ENCODE results near the gene PCBD1. TPM values are rescaled to one million over a fixed set of nuclear protein-coding genes. Genes with fewer than 3 reads are reported as not detected.

The PCBD1 gene
- polyA plus RNA-seq, 2 of the 4 experiments (the other 2 are of a cell fraction), result 169 to 211 TPM

DNA sequence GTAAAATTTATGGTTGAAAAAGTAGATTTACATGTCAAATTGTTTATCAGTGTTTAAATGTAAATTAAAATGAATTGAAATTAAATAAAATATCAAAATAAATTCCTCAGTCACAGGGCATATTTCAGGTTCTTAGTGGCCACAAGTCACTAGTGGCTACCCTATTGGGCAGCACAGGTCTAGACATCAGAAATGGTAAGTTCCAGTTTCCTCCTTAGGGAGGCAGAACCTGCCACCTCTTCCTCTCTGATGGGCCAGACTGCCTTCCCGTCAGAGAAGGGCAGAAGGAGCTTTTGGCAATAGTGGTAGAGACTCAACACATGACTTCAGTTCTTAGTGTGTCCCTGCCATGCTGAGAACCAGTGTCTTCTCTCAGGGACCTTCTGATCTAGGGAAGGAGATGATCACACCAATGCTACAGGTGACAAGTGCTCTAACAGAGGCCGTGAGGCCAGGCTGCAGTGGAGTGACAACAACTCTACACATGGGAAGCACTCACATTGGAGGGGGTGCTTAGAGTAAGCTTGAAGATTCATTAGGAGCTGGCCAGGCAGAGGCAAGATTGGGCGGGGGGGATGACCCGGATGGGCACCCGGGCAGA is 14.4 kb upstream of the PCBD1 start:
- Histone ChIP-seq H3K9me3 (no peaks in the 10 kb centered on the region), H3K4me1 (0 out of 3 replicates have a peak, but pooled peaks cover 3% of the 10 kb centered on the region), H3K27ac (no peak overlapping the region), H3K4me3 (no peak overlapping the region), H3K4me2 (0 out of 3 replicates have a peak overlapping the region, but pooled peaks have one; percentile 17)
- ATAC-seq, result peak; percentile 63 to 81; a peak in 4 of 6 replicates
- DNase-seq (ENCODE audit: low read depth in 1 of 2, low spot score in 1 of 2), result peak; percentile 25 to 32
- CTCF ChIA-PET, result interaction anchor here (0.6 to 17.2 kb wide), 70 partner anchors 9 to 855 kb away, joined by 3 to 362 read pairs (median 4); partner anchors contain the start of genes PCBD1 and UNC5B
- WGBS (ENCODE audit: missing lambda C conversion rate), result 68% methylated on average over 5 of the region's 5 CpGs
- no peak for FAIRE-seq
- POLR2A ChIA-PET, result no interaction called here
- TF ChIP-seq MAFK (IDR thresholded peaks at IDR 0.05; ENCODE audit: partially characterized antibody) (no peak), BHLHE40 (IDR thresholded peaks at IDR 0.05; ENCODE audit: low read depth, low read length) (no peak), JUN (IDR thresholded peaks at IDR 0.05) (no peak), CHD2 (IDR thresholded peaks at IDR 0.05; ENCODE audit: low read length, partially characterized antibody) (no peak), POLR2A (IDR thresholded peaks at IDR 0.05; ENCODE audit: low read length) (no peak), KDM5A (IDR thresholded peaks at IDR 0.05) (no peak), NFE2L2 (conservative IDR thresholded peaks at IDR 0.05; ENCODE audit: low read length) (no peak), HOXB5 (CRISPR knock-in tag; IDR thresholded peaks at IDR 0.05) (no peak), EHMT2 (IDR thresholded peaks at IDR 0.05; ENCODE audit: low read depth) (no peak)
- TF ChIP-seq, protein P1, sequence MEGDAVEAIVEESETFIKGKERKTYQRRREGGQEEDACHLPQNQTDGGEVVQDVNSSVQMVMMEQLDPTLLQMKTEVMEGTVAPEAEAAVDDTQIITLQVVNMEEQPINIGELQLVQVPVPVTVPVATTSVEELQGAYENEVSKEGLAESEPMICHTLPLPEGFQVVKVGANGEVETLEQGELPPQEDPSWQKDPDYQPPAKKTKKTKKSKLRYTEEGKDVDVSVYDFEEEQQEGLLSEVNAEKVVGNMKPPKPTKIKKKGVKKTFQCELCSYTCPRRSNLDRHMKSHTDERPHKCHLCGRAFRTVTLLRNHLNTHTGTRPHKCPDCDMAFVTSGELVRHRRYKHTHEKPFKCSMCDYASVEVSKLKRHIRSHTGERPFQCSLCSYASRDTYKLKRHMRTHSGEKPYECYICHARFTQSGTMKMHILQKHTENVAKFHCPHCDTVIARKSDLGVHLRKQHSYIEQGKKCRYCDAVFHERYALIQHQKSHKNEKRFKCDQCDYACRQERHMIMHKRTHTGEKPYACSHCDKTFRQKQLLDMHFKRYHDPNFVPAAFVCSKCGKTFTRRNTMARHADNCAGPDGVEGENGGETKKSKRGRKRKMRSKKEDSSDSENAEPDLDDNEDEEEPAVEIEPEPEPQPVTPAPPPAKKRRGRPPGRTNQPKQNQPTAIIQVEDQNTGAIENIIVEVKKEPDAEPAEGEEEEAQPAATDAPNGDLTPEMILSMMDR (IDR thresholded peaks at IDR 0.05), result no peak
- TF ChIP-seq, protein P2, sequence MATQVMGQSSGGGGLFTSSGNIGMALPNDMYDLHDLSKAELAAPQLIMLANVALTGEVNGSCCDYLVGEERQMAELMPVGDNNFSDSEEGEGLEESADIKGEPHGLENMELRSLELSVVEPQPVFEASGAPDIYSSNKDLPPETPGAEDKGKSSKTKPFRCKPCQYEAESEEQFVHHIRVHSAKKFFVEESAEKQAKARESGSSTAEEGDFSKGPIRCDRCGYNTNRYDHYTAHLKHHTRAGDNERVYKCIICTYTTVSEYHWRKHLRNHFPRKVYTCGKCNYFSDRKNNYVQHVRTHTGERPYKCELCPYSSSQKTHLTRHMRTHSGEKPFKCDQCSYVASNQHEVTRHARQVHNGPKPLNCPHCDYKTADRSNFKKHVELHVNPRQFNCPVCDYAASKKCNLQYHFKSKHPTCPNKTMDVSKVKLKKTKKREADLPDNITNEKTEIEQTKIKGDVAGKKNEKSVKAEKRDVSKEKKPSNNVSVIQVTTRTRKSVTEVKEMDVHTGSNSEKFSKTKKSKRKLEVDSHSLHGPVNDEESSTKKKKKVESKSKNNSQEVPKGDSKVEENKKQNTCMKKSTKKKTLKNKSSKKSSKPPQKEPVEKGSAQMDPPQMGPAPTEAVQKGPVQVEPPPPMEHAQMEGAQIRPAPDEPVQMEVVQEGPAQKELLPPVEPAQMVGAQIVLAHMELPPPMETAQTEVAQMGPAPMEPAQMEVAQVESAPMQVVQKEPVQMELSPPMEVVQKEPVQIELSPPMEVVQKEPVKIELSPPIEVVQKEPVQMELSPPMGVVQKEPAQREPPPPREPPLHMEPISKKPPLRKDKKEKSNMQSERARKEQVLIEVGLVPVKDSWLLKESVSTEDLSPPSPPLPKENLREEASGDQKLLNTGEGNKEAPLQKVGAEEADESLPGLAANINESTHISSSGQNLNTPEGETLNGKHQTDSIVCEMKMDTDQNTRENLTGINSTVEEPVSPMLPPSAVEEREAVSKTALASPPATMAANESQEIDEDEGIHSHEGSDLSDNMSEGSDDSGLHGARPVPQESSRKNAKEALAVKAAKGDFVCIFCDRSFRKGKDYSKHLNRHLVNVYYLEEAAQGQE (IDR thresholded peaks at IDR 0.05), result no peak

DNA sequence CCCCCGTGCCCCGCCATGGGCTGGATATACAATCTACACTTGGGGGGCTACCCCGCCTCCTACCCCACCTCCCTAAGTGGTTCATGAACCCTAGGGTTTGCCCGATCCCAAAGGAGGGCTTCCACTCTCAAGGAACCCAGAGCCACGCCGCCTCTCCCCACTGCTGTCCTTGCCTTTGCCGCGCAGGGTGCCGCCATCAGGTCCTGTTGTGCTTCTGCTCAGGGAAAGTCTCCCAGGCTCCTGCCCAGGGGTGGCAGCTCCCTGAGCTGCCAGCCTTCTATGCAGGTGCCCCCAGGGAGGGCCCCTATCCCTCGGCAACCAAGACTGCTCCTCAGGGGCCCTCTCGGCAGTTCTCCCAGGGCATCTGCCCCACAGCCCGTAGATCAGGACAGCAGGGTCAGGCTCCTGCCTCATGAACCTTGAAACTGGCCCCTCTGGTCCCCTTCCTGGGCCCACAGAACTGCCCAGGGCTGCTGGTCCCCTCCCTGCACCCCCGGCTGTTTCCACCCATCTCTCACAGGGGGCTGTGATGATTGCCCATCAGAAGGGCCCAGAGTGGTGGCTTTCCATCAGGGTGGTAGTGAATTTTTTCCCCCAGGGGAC is 13.0 kb upstream of the PCBD1 start:
- Histone ChIP-seq H3K4me2 (no peak overlapping the region), H3K27ac (no peak overlapping the region), H3K4me3 (no peak overlapping the region), H3K9me3 (no peaks in the 10 kb centered on the region), H3K4me1 (0 out of 3 replicates have a peak, but pooled peaks cover 3% of the 10 kb centered on the region)
- FAIRE-seq, result no peak
- POLR2A ChIA-PET, result no interaction called here
- ATAC-seq, result no peak
- CTCF ChIA-PET, result interaction anchor here (1.2 to 17.2 kb wide), 6 partner anchors 13 to 374 kb away, joined by 3 to 362 read pairs (median 18); partner anchors contain the start of gene PCBD1
- WGBS (ENCODE audit: missing lambda C conversion rate), result 53% methylated on average over 7 of the region's 13 CpGs
- TF ChIP-seq CBX8 (IDR thresholded peaks at IDR 0.05), result no peak
- TF ChIP-seq HOXA7 (CRISPR knock-in tag; IDR thresholded peaks at IDR 0.05), result no peak
- TF ChIP-seq, protein P3, sequence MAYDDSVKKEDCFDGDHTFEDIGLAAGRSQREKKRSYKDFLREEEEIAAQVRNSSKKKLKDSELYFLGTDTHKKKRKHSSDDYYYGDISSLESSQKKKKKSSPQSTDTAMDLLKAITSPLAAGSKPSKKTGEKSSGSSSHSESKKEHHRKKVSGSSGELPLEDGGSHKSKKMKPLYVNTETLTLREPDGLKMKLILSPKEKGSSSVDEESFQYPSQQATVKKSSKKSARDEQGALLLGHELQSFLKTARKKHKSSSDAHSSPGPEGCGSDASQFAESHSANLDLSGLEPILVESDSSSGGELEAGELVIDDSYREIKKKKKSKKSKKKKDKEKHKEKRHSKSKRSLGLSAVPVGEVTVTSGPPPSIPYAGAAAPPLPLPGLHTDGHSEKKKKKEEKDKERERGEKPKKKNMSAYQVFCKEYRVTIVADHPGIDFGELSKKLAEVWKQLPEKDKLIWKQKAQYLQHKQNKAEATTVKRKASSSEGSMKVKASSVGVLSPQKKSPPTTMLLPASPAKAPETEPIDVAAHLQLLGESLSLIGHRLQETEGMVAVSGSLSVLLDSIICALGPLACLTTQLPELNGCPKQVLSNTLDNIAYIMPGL (CRISPR knock-in tag; IDR thresholded peaks at IDR 0.05; ENCODE audit: borderline replicate concordance), result no peak
- TF ChIP-seq, protein P4, sequence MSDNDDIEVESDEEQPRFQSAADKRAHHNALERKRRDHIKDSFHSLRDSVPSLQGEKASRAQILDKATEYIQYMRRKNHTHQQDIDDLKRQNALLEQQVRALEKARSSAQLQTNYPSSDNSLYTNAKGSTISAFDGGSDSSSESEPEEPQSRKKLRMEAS (IDR thresholded peaks at IDR 0.05), result no peak
- no peak for TF ChIP-seq FOSL2 (IDR thresholded peaks at IDR 0.05)
- no peak for TF ChIP-seq FOSL2 (CRISPR knock-in tag; IDR thresholded peaks at IDR 0.05)
- TF ChIP-seq RNF2 (IDR thresholded peaks at IDR 0.05; ENCODE audit: borderline replicate concordance, low read depth), result no peak
- no peak for TF ChIP-seq HEYL (CRISPR knock-in tag; IDR thresholded peaks at IDR 0.05)
- TF ChIP-seq, protein P1 (IDR thresholded peaks at IDR 0.05), result no peak
- DNase-seq (ENCODE audit: low read depth in 1 of 2, low spot score in 1 of 2), result no peak
